Ishikawa (cell line): ENCODE data around the gene TMCO1.

ENCODE experiments used
- EP300 ChIP-seq: IDR thresholded peaks from 2 replicates; pipeline ENCODE4 v1.6.1; 2012; ENCODE audit warnings: borderline replicate concordance
- REST ChIP-seq: IDR thresholded peaks from 2 replicates; pipeline ENCODE4 v1.6.1; 2012; ENCODE audit warnings: low read depth, mild to moderate bottlenecking
- TCF12 ChIP-seq: IDR thresholded peaks from 2 replicates; pipeline ENCODE4 v1.6.1; 2012; ENCODE audit warnings: low read depth
- ZBTB7A ChIP-seq: IDR thresholded peaks from 2 replicates; pipeline ENCODE4 v1.6.1; 2012; ENCODE audit warnings: low read depth

GRCh38 chr1:165697881-165698760, 70.5 kb downstream of the TMCO1 start, which contains the start of gene ALDH9A1:
- no peak for TF ChIP-seq TCF12
- no peak for TF ChIP-seq EP300
- no peak for TF ChIP-seq ZBTB7A
- TF ChIP-seq REST, result no peak
